Neuronal stem cell (in vitro differentiated cells): Measurements from ENCODE around the gene NAT8L.

Experiments used
- DNase-seq: peaks from one replicate; pipeline ENCODE4 v3.0.0-alpha.2; 2013; ENCODE audit warnings: low spot score
- H2AFZ ChIP-seq: one replicate; pipeline ENCODE4 v1.6.1; 2013; ENCODE audit warnings: mild to moderate bottlenecking, low read length, inconsistent platforms
- H2AK5ac ChIP-seq: 2 replicates; pipeline ENCODE4 v1.6.1; 2013; ENCODE audit warnings: low read depth, mild to moderate bottlenecking, inconsistent platforms, low read length, moderate library complexity, mixed read lengths
- H2BK120ac ChIP-seq: 2 replicates; pipeline ENCODE4 v1.6.1; 2013; ENCODE audit warnings: low read depth, mild to moderate bottlenecking, inconsistent platforms, low read length, moderate library complexity, mixed read lengths
- H2BK12ac ChIP-seq: one replicate; pipeline ENCODE4 v1.6.1; 2013; ENCODE audit warnings: low read length, inconsistent platforms
- H2BK15ac ChIP-seq: 2 replicates; pipeline ENCODE4 v1.6.1; 2013; ENCODE audit warnings: mild to moderate bottlenecking, low read length, inconsistent platforms, mixed read lengths
- H2BK5ac ChIP-seq: one replicate; pipeline ENCODE4 v1.6.1; 2013; ENCODE audit warnings: inconsistent platforms, mild to moderate bottlenecking, low read length, moderate library complexity
- H3K14ac ChIP-seq: one replicate; pipeline ENCODE4 v1.6.1; 2013; ENCODE audit warnings: low read length, inconsistent platforms
- H3K18ac ChIP-seq: 2 replicates; pipeline ENCODE4 v1.6.1; 2013; ENCODE audit warnings: low read length, inconsistent platforms
- H3K23ac ChIP-seq: 2 replicates; pipeline ENCODE4 v1.6.1; 2013; ENCODE audit warnings: low read depth, mild to moderate bottlenecking, mixed read lengths, low read length, inconsistent platforms; ENCODE audit not compliant: poor library complexity
- H3K27ac ChIP-seq: replicated peaks from 3 replicates; pipeline ENCODE4 v1.5.1; 2013; ENCODE audit warnings: low read length, inconsistent platforms
- H3K27me3 ChIP-seq, 3 experiments: 2 replicates each; pipeline ENCODE4 v1.6.1; 2013; ENCODE audit warnings: low read length in 3 of 3, mild to moderate bottlenecking in 2 of 3, inconsistent platforms in 1 of 3, low read depth in 1 of 3, mixed read lengths in 1 of 3, moderate library complexity in 1 of 3; ENCODE audit not compliant: control insufficient read depth in 3 of 3, insufficient read depth in 3 of 3
- H3K36me3 ChIP-seq, 2 donors: replicated peaks in 1 of 2; 2 replicates each; pipeline ENCODE4 v1.6.1; 2013; ENCODE audit warnings: low read length in 2 of 2; ENCODE audit not compliant: control insufficient read depth in 2 of 2, insufficient read depth in 2 of 2
- H3K4ac ChIP-seq: 2 replicates; pipeline ENCODE4 v1.6.1; 2013; ENCODE audit warnings: inconsistent platforms, mild to moderate bottlenecking, low read length, moderate library complexity
- H3K4me1 ChIP-seq, 2 donors: 1 replicate in 1 of 2; 2 replicates in 1 of 2; pipeline ENCODE4 v1.6.1; 2013; ENCODE audit warnings: low read length in 2 of 2, low read depth in 1 of 2; ENCODE audit not compliant: control insufficient read depth in 2 of 2, insufficient read depth in 1 of 2
- H3K4me2 ChIP-seq: one replicate; pipeline ENCODE4 v1.6.1; 2013; ENCODE audit warnings: mild to moderate bottlenecking, low read length, inconsistent platforms; ENCODE audit not compliant: insufficient read depth, poor library complexity, severe bottlenecking
- H3K4me3 ChIP-seq, 2 donors: 2 replicates each; pipeline ENCODE4 v1.5.1; 2013; ENCODE audit warnings: low read length in 2 of 2, mild to moderate bottlenecking in 2 of 2, inconsistent platforms in 1 of 2, moderate library complexity in 1 of 2
- H3K79me1 ChIP-seq: one replicate; pipeline ENCODE4 v1.6.1; 2013; ENCODE audit warnings: low read depth, mild to moderate bottlenecking, inconsistent platforms, low read length, moderate library complexity
- H3K9ac ChIP-seq: one replicate; pipeline ENCODE4 v1.6.1; 2013; ENCODE audit warnings: mild to moderate bottlenecking, low read depth, low read length, inconsistent platforms; ENCODE audit not compliant: poor library complexity
- H3K9me3 ChIP-seq, 2 donors: replicated peaks in 1 of 2; 2 replicates each; pipeline versions ENCODE3 to v1.6.1; 2013; ENCODE audit warnings: low read length in 2 of 2, mild to moderate bottlenecking in 2 of 2, inconsistent platforms in 1 of 2, low read depth in 1 of 2, mixed read lengths in 1 of 2, moderate library complexity in 1 of 2; ENCODE audit not compliant: control insufficient read depth in 2 of 2, insufficient read depth in 1 of 2
- H4K8ac ChIP-seq: one replicate; pipeline ENCODE4 v1.6.1; 2013; ENCODE audit warnings: low read depth, mild to moderate bottlenecking, inconsistent platforms, low read length, moderate library complexity
- H4K91ac ChIP-seq: one replicate; pipeline ENCODE4 v1.6.1; 2013; ENCODE audit warnings: low read length, low read depth, mild to moderate bottlenecking, inconsistent platforms; ENCODE audit not compliant: poor library complexity
- WGBS, 2 donors: extraction: QIAGEN DNeasy Blood & Tissue Kit; methylation state at CpG; one replicate each; pipeline ENCODE4 v1.1.7; 2013; ENCODE audit warnings: missing lambda C conversion rate in 2 of 2, mixed read lengths in 1 of 2; ENCODE audit not compliant: insufficient read length in 2 of 2, insufficient replicate concordance in 1 of 2; ENCODE audit errors: extremely low coverage in 2 of 2; 5-methylcytosine and 5-hydroxymethylcytosine counted together

Gene NAT8L

GRCh38 chr4:2078584-2078983 is 19.5 kb downstream of the NAT8L start:
- H3K4me1 ChIP-seq, result peaks cover 0 to 16% of the 10 kb centered on the region in 2 donors
- H3K4me2 ChIP-seq, result no peak overlapping the region
- no peak overlapping the region for H2BK5ac ChIP-seq
- DNase-seq, result no peak
- H4K8ac ChIP-seq, result no peak overlapping the region
- H2AFZ ChIP-seq, result no peak overlapping the region
- no peak overlapping the region for H3K23ac ChIP-seq
- H3K36me3 ChIP-seq, result no peaks in the 10 kb centered on the region
- H3K79me1 ChIP-seq, result no peaks in the 10 kb centered on the region
- no peak overlapping the region for H3K14ac ChIP-seq
- H3K27me3 ChIP-seq, result no peaks in the 10 kb centered on the region
- WGBS, 2 donors, result no CpG with 5 or more reads among the region's 9 CpGs
- H3K9me3 ChIP-seq, result no peaks in the 10 kb centered on the region
- H2AK5ac ChIP-seq, result no peak overlapping the region
- H3K9ac ChIP-seq, result no peak overlapping the region
- no peak overlapping the region for H3K4me3 ChIP-seq
- H3K18ac ChIP-seq, result no peak overlapping the region
- no peak overlapping the region for H2BK15ac ChIP-seq
- H2BK120ac ChIP-seq, result no peak overlapping the region
- H2BK12ac ChIP-seq, result no peak overlapping the region
- no peak overlapping the region for H3K4ac ChIP-seq
- no peak overlapping the region for H4K91ac ChIP-seq
- H3K27ac ChIP-seq, result no peak overlapping the region

DNA sequence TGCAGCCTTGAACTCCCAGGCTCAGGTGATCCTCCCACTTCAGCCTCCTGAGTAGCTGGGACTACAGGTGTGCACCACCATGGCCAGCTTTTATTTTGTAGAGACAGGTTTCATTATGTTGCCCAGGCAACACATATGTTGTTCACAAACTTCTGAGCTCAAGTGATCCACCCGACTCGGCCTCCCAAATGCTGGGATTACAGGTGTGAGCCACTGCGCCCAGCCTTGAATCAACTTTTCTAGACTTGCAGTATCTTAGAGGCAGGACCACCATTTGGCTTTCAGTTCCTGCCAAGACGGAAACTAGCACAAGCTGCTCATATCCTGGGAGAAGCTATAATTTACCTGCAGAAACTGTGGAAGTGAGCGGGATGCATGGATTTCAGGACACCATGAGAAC is 19.9 kb downstream of the NAT8L start:
- no peak for DNase-seq
- Histone ChIP-seq H2AFZ (no peak overlapping the region), H2AK5ac (no peak overlapping the region), H3K9ac (no peak overlapping the region), H3K4me1 (peaks cover 0 to 14% of the 10 kb centered on the region in 2 donors), H4K91ac (no peak overlapping the region), H3K4ac (no peak overlapping the region), H3K4me3 (no peak overlapping the region), H3K9me3 (no peaks in the 10 kb centered on the region), H2BK5ac (no peak overlapping the region), H3K27ac (no peak overlapping the region), H3K18ac (no peak overlapping the region), H2BK120ac (no peak overlapping the region), H2BK12ac (no peak overlapping the region), H3K27me3 (no peaks in the 10 kb centered on the region), H3K79me1 (no peaks in the 10 kb centered on the region), H4K8ac (no peak overlapping the region), H3K4me2 (no peak overlapping the region), H3K23ac (peak overlapping the region; percentile 45), H3K36me3 (no peaks in the 10 kb centered on the region), H2BK15ac (no peak overlapping the region), H3K14ac (no peak overlapping the region)
- no CpG with 5 or more reads among the region's 5 CpGs for WGBS, 2 donors

GRCh38 chr4:2079926-2080325 is 20.8 kb downstream of the NAT8L start:
- no CpG with 5 or more reads among the region's 9 CpGs for WGBS, 2 donors
- peaks cover 0 to 11% of the 10 kb centered on the region in 2 donors for H3K4me1 ChIP-seq
- no peak overlapping the region for H3K9ac ChIP-seq
- no peak overlapping the region for H2BK120ac ChIP-seq
- no peak overlapping the region for H3K4me3 ChIP-seq
- H3K23ac ChIP-seq, result no peak overlapping the region
- H2BK5ac ChIP-seq, result no peak overlapping the region
- H3K4me2 ChIP-seq, result no peak overlapping the region
- no peak for DNase-seq
- peak overlapping the region; percentile 95 for H3K14ac ChIP-seq
- H4K8ac ChIP-seq, result no peak overlapping the region
- H2BK12ac ChIP-seq, result no peak overlapping the region
- H2AFZ ChIP-seq, result no peak overlapping the region
- no peak overlapping the region for H3K4ac ChIP-seq
- H2BK15ac ChIP-seq, result no peak overlapping the region
- H3K9me3 ChIP-seq, result no peaks in the 10 kb centered on the region
- peak overlapping the region; percentile 17 for H2AK5ac ChIP-seq
- no peak overlapping the region for H3K18ac ChIP-seq
- no peak overlapping the region for H3K27ac ChIP-seq
- no peaks in the 10 kb centered on the region for H3K79me1 ChIP-seq
- H3K36me3 ChIP-seq, result no peaks in the 10 kb centered on the region
- no peak overlapping the region for H4K91ac ChIP-seq
- no peaks in the 10 kb centered on the region for H3K27me3 ChIP-seq

- no peak overlapping the region for H2BK15ac ChIP-seq
- H3K36me3 ChIP-seq, result no peaks in the 10 kb centered on the region
- H4K8ac ChIP-seq, result no peak overlapping the region
- H3K4me3 ChIP-seq, result peak overlapping the region in 1 of 2 donors; percentile 51
- no peak overlapping the region for H3K4ac ChIP-seq
- H2AFZ ChIP-seq, result no peak overlapping the region
- WGBS, 2 donors, result no CpG with 5 or more reads among the region's 19 CpGs
- H3K79me1 ChIP-seq, result no peaks in the 10 kb centered on the region
- peak overlapping the region; percentile 45 for H3K23ac ChIP-seq
- no peak overlapping the region for H3K14ac ChIP-seq
- no peak overlapping the region for H2BK5ac ChIP-seq
- no peak overlapping the region for H2BK120ac ChIP-seq
- H3K27ac ChIP-seq, result no peak overlapping the region
- no peak for DNase-seq
- no peaks in the 10 kb centered on the region for H3K27me3 ChIP-seq
- H4K91ac ChIP-seq, result no peak overlapping the region
- H3K4me1 ChIP-seq, result peaks cover 0 to 11% of the 10 kb centered on the region in 2 donors
- H3K9me3 ChIP-seq, result no peaks in the 10 kb centered on the region
- peak overlapping the region; percentile 39 for H3K18ac ChIP-seq
- H3K4me2 ChIP-seq, result no peak overlapping the region
- H3K9ac ChIP-seq, result peak overlapping the region; percentile 47
- H2BK12ac ChIP-seq, result no peak overlapping the region
- H2AK5ac ChIP-seq, result no peak overlapping the region
These were observed 21.5 kb downstream of the NAT8L start for GRCh38 chr4:2080429-2081300.
